ENCODE measurements around the gene MRTFA.

- TF ChIP-seq CTCF (IDR thresholded peaks at IDR 0.05): no peak
- no peak for TF ChIP-seq POLR2A (IDR thresholded peaks at IDR 0.05)
These were observed 88.8 kb downstream of the MRTFA start for GRCh38 chr22:40547729-40548143.

Data from adrenal gland (tissue), 5 donors.